HG03196 (cell line): ENCODE measurements around the gene AFG3L2.

Experiments
- ATAC-seq: cut with Tn5 transposase; IDR thresholded peaks from one replicate; pipeline ENCODE4 v1.9.1; 2021; ENCODE audit not compliant: unreplicated experiment

Gene AFG3L2

GRCh38 chr18:12279781-12280531, 97.1 kb downstream of the AFG3L2 start:
- ATAC-seq, result no peak
